MCF 10A (cell line): ENCODE results near the gene BTBD2. TPM values are rescaled to one million over a fixed set of nuclear protein-coding genes. Genes with fewer than 3 reads are reported as not detected.

Experiments used
- total RNA-seq: library from RNA; stranded (reverse); gene quantifications from 2 replicates; pipeline ENCODE4 v1.2.3, GENCODE V29; 2022

Gene BTBD2
- total RNA-seq, 1 experiment from 2014 or later: 53.1 TPM

Other genes starting within 250 kb of the BTBD2 start
- 5.6 and 9.3 TPM in 2 replicates for gene ATP8B3, start 203.4 kb downstream of the BTBD2 start, total RNA-seq
- gene REXO1, start 167.2 kb downstream of the BTBD2 start, total RNA-seq: 28.7 and 36.4 TPM in 2 replicates
- gene KLF16, start 152.1 kb downstream of the BTBD2 start, total RNA-seq: 27.0 and 45.5 TPM in 2 replicates
- 38.9 and 39.5 TPM in 2 replicates for gene ABHD17A, start 130.2 kb downstream of the BTBD2 start, total RNA-seq
- 6.8 and 6.9 TPM in 2 replicates for gene ADAT3, start 110.3 kb downstream of the BTBD2 start, total RNA-seq
- gene SCAMP4, start 110.3 kb downstream of the BTBD2 start, total RNA-seq: 48.7 and 67.2 TPM in 2 replicates
- 48.5 and 54.4 TPM in 2 replicates for gene CSNK1G2, start 74.5 kb downstream of the BTBD2 start, total RNA-seq
- gene MKNK2, start 35.5 kb upstream of the BTBD2 start, total RNA-seq: 146 and 224 TPM in 2 replicates
- 40.9 and 47.2 TPM in 2 replicates for gene MOB3A, start 80.6 kb upstream of the BTBD2 start, total RNA-seq
- 3.1 and 5.3 TPM in 2 replicates for gene IZUMO4, start 81.2 kb upstream of the BTBD2 start, total RNA-seq
- gene AP3D1, start 135.9 kb upstream of the BTBD2 start, total RNA-seq: 172 and 181 TPM in 2 replicates
- 27.0 and 28.4 TPM in 2 replicates for gene DOT1L, start 148.2 kb upstream of the BTBD2 start, total RNA-seq
- 44.3 and 54.1 TPM in 2 replicates for gene PLEKHJ1, start 220.6 kb upstream of the BTBD2 start, total RNA-seq
- 101 and 119 TPM in 2 replicates for gene SF3A2, start 221.1 kb upstream of the BTBD2 start, total RNA-seq
- gene AMH, start 233.6 kb upstream of the BTBD2 start, total RNA-seq: 11.9 and 21.2 TPM in 2 replicates
- gene JSRP1, start 240.7 kb upstream of the BTBD2 start, total RNA-seq: 0.37 and 0.49 TPM in 2 replicates